ENCODE measurements around the gene CCR5.

- no peak for TF ChIP-seq CTCF (conservative IDR thresholded peaks at IDR 0.05)
- TF ChIP-seq ZFX (IDR thresholded peaks at IDR 0.05), result no peak
Measured at GRCh38 chr3:46399557-46399956, 28.8 kb downstream of the CCR5 start.
